Right cardiac atrium (tissue), 5 donors: ENCODE data around the gene ATP13A3. TPM values are rescaled to one million over a fixed set of nuclear protein-coding genes. Genes with fewer than 3 reads are reported as not detected.

Experiments
- ATAC-seq, 2 donors: fragments of 200-7000 bp; cut with Tn5 transposase; one replicate each; pipeline versions ENCODE4 v1.8.0 to v1.9.1; 2020; ENCODE audit warnings: moderate library complexity in 2 of 2, mild to moderate bottlenecking in 1 of 2
- DNase-seq, 3 donors: peaks; one replicate each; pipeline ENCODE4 v3.0.0-alpha.2; 2020
- H3K27ac ChIP-seq: one replicate; pipeline ENCODE4 v1.5.1; 2013; ENCODE audit warnings: mild to moderate bottlenecking, low read length, control low read depth, moderate library complexity
- H3K27me3 ChIP-seq: one replicate; pipeline ENCODE4 v1.6.1; 2013; ENCODE audit not compliant: control insufficient read depth, insufficient read depth
- H3K4me1 ChIP-seq: one replicate; pipeline ENCODE4 v1.6.1; 2013; ENCODE audit warnings: low read length; ENCODE audit not compliant: control insufficient read depth, insufficient read depth
- H3K4me3 ChIP-seq: one replicate; pipeline ENCODE4 v1.5.1; 2013; ENCODE audit warnings: low read length, control low read depth
- H3K9me3 ChIP-seq: one replicate; pipeline ENCODE4 v1.6.1; 2013; ENCODE audit warnings: low read length; ENCODE audit not compliant: control insufficient read depth
- WGBS: extraction: QIAGEN DNeasy Blood & Tissue Kit; methylation state at CpG from one replicate; pipeline ENCODE4 v1.1.7; 2013; 5-methylcytosine and 5-hydroxymethylcytosine counted together
- intact Hi-C, 4 donors: fragments of 100-400 bp; cut with DNase I; formaldehyde crosslinking; loops; one replicate each; pipeline versions ENCODE4 v1.11.0 to v1.14.0; 2022 to 2023
- polyA plus RNA-seq: library from polyadenylated mRNA; stranded (reverse); fragments of 200-250 nt; gene quantifications from one replicate; pipeline ENCODE4 v1.2.3, GENCODE V29; 2013
- total RNA-seq, 4 donors: library from RNA; stranded (reverse); fragmentation: NEBNext Ultra II Directional; extraction: Animal tissue kit (Norgen Biotek cat#: 25700); gene quantifications; one replicate each; pipeline ENCODE4 v1.2.1, GENCODE V29; 2021
- donor health status: healthy with polysubstance abuse.
- donor health status: DM: no; HTN: yes; CAD: no.
- donor health status: DM: no; HTN: no; CAD: no.
- donor health status: DM: no; HTN: yes; CAD: no; lungs with severe emphysema.
- donor health status: DM: yes; HTN: yes; CAD: no.

The ATP13A3 gene
- total and polyA plus RNA-seq, 5 donors = 28.2 to 194 (median 93.4) TPM

- 86% methylated on average over 4 of the region's 4 CpGs for WGBS
- no peaks in the 10 kb centered on the region for H3K9me3 ChIP-seq
- no peak for DNase-seq
- peaks cover 13% of the 10 kb centered on the region for H3K4me1 ChIP-seq
- H3K27ac ChIP-seq = no peak overlapping the region
- no peak overlapping the region for H3K4me3 ChIP-seq
- intact Hi-C loops = loop anchor here in 1 of 4 donors (5.0 kb wide), 1 partner anchor 102 kb away; no protein-coding TSS in a partner anchor
- H3K27me3 ChIP-seq = no peaks in the 10 kb centered on the region
- no peak for ATAC-seq
Measured at GRCh38 chr3:194475138-194475932, 11.5 kb downstream of the ATP13A3 start.

DNA sequence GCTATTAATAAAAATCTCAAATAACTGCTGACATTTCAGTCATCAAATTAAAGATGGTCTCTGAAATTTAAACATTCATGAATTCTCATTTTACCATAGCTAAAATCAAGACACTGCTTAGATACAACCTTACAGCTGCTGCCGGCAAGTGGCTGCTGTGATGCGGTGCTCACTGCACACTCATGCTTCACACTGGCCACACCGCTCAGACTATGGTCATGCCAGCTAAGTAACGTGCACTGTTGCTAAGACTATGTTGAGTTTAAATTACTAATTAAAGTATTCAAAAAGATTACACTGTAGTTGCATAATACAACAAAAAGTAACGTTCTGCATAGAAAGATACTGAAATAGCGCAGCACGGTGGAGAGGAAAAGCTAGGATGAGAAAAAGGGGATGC lies 12.1 kb downstream of the ATP13A3 start:
- Histone ChIP-seq H3K27ac (no peak overlapping the region), H3K9me3 (no peaks in the 10 kb centered on the region), H3K4me3 (no peak overlapping the region), H3K27me3 (no peaks in the 10 kb centered on the region), H3K4me1 (peaks cover 13% of the 10 kb centered on the region)
- DNase-seq = peak in 1 of 3 donors; percentile 51
- no peak for ATAC-seq
- intact Hi-C loops = loop anchor here in 3 of 4 donors (5.0 kb wide), 3 partner anchors 98 to 123 kb away; no protein-coding TSS in a partner anchor
- 57% methylated on average over 7 of the region's 7 CpGs for WGBS

- intact Hi-C loops = loop anchor here in 3 of 4 donors (2.0 to 5.0 kb wide), 4 partner anchors 100 to 125 kb away; no protein-coding TSS in a partner anchor
Measured at GRCh38 chr3:194472290-194472920, 14.4 kb downstream of the ATP13A3 start.

GRCh38 chr3:194471863-194472262 lies 14.9 kb downstream of the ATP13A3 start:
- Histone ChIP-seq H3K27ac (peak overlapping the region; percentile 28), H3K4me3 (no peak overlapping the region), H3K9me3 (no peaks in the 10 kb centered on the region), H3K27me3 (no peaks in the 10 kb centered on the region), H3K4me1 (peaks cover 5% of the 10 kb centered on the region)
- ATAC-seq (peak in 1 of 2 donors; percentile 17), DNase-seq (no peak)
- intact Hi-C loops = loop anchor here in 3 of 4 donors (2.0 to 5.0 kb wide), 4 partner anchors 100 to 125 kb away; no protein-coding TSS in a partner anchor
- WGBS = 43% methylated on average over 5 of the region's 5 CpGs

More at GRCh38 chr3:194472290-194472920, 14.4 kb downstream of the ATP13A3 start:
- Histone ChIP-seq H3K27ac (no peak overlapping the region), H3K9me3 (no peaks in the 10 kb centered on the region), H3K27me3 (no peaks in the 10 kb centered on the region), H3K4me3 (no peak overlapping the region), H3K4me1 (peaks cover 10% of the 10 kb centered on the region)
- ATAC-seq = peak; percentile 60 to 69
- DNase-seq = no peak
- WGBS = 75% methylated on average over 4 of the region's 4 CpGs

GRCh38 chr3:194470615-194471014 lies 16.2 kb downstream of the ATP13A3 start:
- Histone ChIP-seq H3K4me3 (no peak overlapping the region), H3K9me3 (no peaks in the 10 kb centered on the region), H3K4me1 (peaks cover 6% of the 10 kb centered on the region), H3K27me3 (no peaks in the 10 kb centered on the region), H3K27ac (peak overlapping the region; percentile 45)
- 33% methylated on average over 4 of the region's 4 CpGs for WGBS
- ATAC-seq (no peak), DNase-seq (no peak)
- intact Hi-C loops = loop anchor here in 2 of 4 donors (5.0 kb wide), 3 partner anchors 102 to 127 kb away; no protein-coding TSS in a partner anchor

- no peak overlapping the region for H3K27ac ChIP-seq
- H3K27me3 ChIP-seq = no peaks in the 10 kb centered on the region
- intact Hi-C loops = loop anchor here in 2 of 4 donors (5.0 kb wide), 3 partner anchors 102 to 127 kb away; no protein-coding TSS in a partner anchor
- peaks cover 6% of the 10 kb centered on the region for H3K4me1 ChIP-seq
- no peak for ATAC-seq
- no peaks in the 10 kb centered on the region for H3K9me3 ChIP-seq
- DNase-seq = no peak
- H3K4me3 ChIP-seq = no peak overlapping the region
Measured at GRCh38 chr3:194469977-194470376, 16.8 kb downstream of the ATP13A3 start.

- no peaks in the 10 kb centered on the region for H3K27me3 ChIP-seq
- no peak overlapping the region for H3K4me3 ChIP-seq
- H3K4me1 ChIP-seq = peaks cover 6% of the 10 kb centered on the region
- ATAC-seq (no peak), DNase-seq (no peak)
- intact Hi-C loops = no loop called here
- WGBS = 68% methylated on average over 3 of the region's 3 CpGs
- H3K9me3 ChIP-seq = no peaks in the 10 kb centered on the region
- H3K27ac ChIP-seq = no peak overlapping the region
Measured at GRCh38 chr3:194468086-194468485, 18.7 kb downstream of the ATP13A3 start.

GRCh38 chr3:194466761-194467356 lies 19.9 kb downstream of the ATP13A3 start:
- H3K27ac ChIP-seq = no peak overlapping the region
- no peaks in the 10 kb centered on the region for H3K27me3 ChIP-seq
- 71% methylated on average over 2 of the region's 2 CpGs for WGBS
- no peak for ATAC-seq
- peaks cover 5% of the 10 kb centered on the region for H3K4me1 ChIP-seq
- no peaks in the 10 kb centered on the region for H3K9me3 ChIP-seq
- intact Hi-C loops = no loop called here
- no peak for DNase-seq
- H3K4me3 ChIP-seq = no peak overlapping the region

GRCh38 chr3:194465920-194466570 lies 20.8 kb downstream of the ATP13A3 start:
- Histone ChIP-seq H3K9me3 (no peaks in the 10 kb centered on the region), H3K27ac (no peak overlapping the region), H3K4me1 (peaks cover 1% of the 10 kb centered on the region), H3K27me3 (no peaks in the 10 kb centered on the region), H3K4me3 (no peak overlapping the region)
- no peak for DNase-seq
- ATAC-seq = no peak
- 70% methylated on average over 5 of the region's 5 CpGs for WGBS
- intact Hi-C loops = no loop called here

- H3K4me3 ChIP-seq = no peak overlapping the region
- no peaks in the 10 kb centered on the region for H3K27me3 ChIP-seq
- ATAC-seq (peak in 1 of 2 donors; percentile 44), DNase-seq (no peak)
- H3K9me3 ChIP-seq = no peaks in the 10 kb centered on the region
- intact Hi-C loops = no loop called here
- H3K4me1 ChIP-seq = peaks cover 1% of the 10 kb centered on the region
- no peak overlapping the region for H3K27ac ChIP-seq
- 96% methylated on average over 7 of the region's 7 CpGs for WGBS
Measured at GRCh38 chr3:194465246-194465645, 21.6 kb downstream of the ATP13A3 start.
